Thymus (tissue), 11 donors: ENCODE measurements around the gene VIT. TPM values are rescaled to one million over a fixed set of nuclear protein-coding genes. Genes with fewer than 3 reads are reported as not detected.
"Not testable (repeated sequence)": the region's sequence is repeated elsewhere in the genome, so short reads cannot be mapped to it uniquely, and the experiment has no call there.

ENCODE experiments used
- DNase-seq, 9 donors: peaks; one replicate each; pipeline ENCODE4 v3.0.0-alpha.2; 2013; ENCODE audit warnings: low spot score in 9 of 9, low read depth in 6 of 9, missing footprints in 1 of 9
- H3K27ac ChIP-seq, 2 donors: one replicate each; pipeline ENCODE4 v1.5.1; 2013; ENCODE audit warnings: control low read depth in 1 of 2, low read depth in 1 of 2, low read length in 1 of 2, mild to moderate bottlenecking in 1 of 2, moderate library complexity in 1 of 2
- H3K27me3 ChIP-seq, 2 donors: one replicate each; pipeline ENCODE4 v1.5.1; 2013; ENCODE audit warnings: low read length in 1 of 2; ENCODE audit not compliant: control insufficient read depth in 2 of 2, insufficient read depth in 1 of 2
- H3K36me3 ChIP-seq, 2 donors: one replicate each; pipeline ENCODE4 v1.5.1; 2013; ENCODE audit warnings: low read length in 1 of 2, mild to moderate bottlenecking in 1 of 2, moderate library complexity in 1 of 2; ENCODE audit not compliant: control insufficient read depth in 2 of 2, insufficient read depth in 2 of 2
- H3K4me1 ChIP-seq, 2 donors: one replicate each; pipeline ENCODE4 v1.5.1; 2013; ENCODE audit warnings: low read length in 2 of 2; ENCODE audit not compliant: control insufficient read depth in 2 of 2, insufficient read depth in 2 of 2
- H3K4me3 ChIP-seq, 2 donors: one replicate each; pipeline ENCODE4 v1.5.1; 2013; ENCODE audit warnings: low read length in 2 of 2, control low read depth in 1 of 2, mild to moderate bottlenecking in 1 of 2
- H3K9me3 ChIP-seq, 2 donors: one replicate each; pipeline ENCODE4 v1.5.1; 2013; ENCODE audit warnings: low read length in 1 of 2, mild to moderate bottlenecking in 1 of 2; ENCODE audit not compliant: control insufficient read depth in 2 of 2, insufficient read depth in 1 of 2
- WGBS: extraction: QIAGEN DNeasy Blood & Tissue Kit; methylation state at CpG from one replicate; pipeline ENCODE4 v1.1.7; 2013; 5-methylcytosine and 5-hydroxymethylcytosine counted together
- polyA plus RNA-seq: library from polyadenylated mRNA; stranded (reverse); fragments of 200-250 nt; gene quantifications from one replicate; pipeline ENCODE4 v1.2.3, GENCODE V29; 2013
- total RNA-seq: library from RNA; stranded (reverse); fragments of 120-200 nt; gene quantifications from one replicate; pipeline ENCODE4 v1.2.4, GENCODE V29; 2013
- donor health status: healthy.

Gene VIT
- total and polyA plus RNA-seq, 2 donors, result 0.19 to 2.2 TPM

GRCh38 chr2:36812196-36812595, 115.7 kb downstream of the VIT start:
- H3K27ac ChIP-seq, result no peak overlapping the region
- no peak overlapping the region for H3K4me3 ChIP-seq
- H3K27me3 ChIP-seq, result no peaks in the 10 kb centered on the region
- no peaks in the 10 kb centered on the region for H3K4me1 ChIP-seq
- WGBS, result 62% methylated on average over 6 of the region's 6 CpGs
- no peaks in the 10 kb centered on the region for H3K9me3 ChIP-seq
- H3K36me3 ChIP-seq, result no peaks in the 10 kb centered on the region
- no peak for DNase-seq

- 98% methylated on average over 2 of the region's 2 CpGs for WGBS
- no peak for DNase-seq
- no peaks in the 10 kb centered on the region for H3K27me3 ChIP-seq
These were observed 122.0 kb downstream of the VIT start for GRCh38 chr2:36818542-36818941.

DNA sequence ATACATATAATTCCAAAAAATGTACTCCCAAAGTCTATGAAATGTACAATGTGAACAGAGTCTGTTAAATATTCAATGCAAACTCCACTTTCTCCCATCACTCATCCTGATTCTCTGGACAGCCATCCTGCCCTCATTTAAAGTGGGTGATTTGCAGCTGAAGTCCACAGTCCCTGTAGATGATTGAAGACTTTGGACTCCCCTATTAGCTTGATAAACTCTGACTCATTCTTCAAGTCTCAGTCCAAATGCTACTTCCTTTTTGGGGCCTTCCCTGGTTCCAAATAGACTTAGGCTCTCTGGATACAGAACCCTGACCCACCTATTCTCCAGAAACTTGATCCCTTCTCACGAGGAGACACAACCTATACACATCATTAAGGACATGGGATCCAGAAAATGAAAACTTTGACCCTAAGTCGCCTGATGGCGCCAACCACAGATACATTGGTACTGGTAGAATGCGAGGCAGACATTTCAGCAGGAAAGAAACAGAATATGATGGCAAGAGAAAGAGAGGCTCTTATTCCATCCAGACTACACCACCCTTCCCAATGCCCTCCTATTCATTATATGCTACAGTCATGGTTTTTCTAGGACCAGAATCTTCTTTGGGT, 122.7 kb downstream of the VIT start:
- Histone ChIP-seq H3K27me3 (no peaks in the 10 kb centered on the region), H3K4me3 (no peak overlapping the region), H3K36me3 (no peaks in the 10 kb centered on the region), H3K4me1 (no peaks in the 10 kb centered on the region), H3K27ac (no peak overlapping the region), H3K9me3 (no peaks in the 10 kb centered on the region)
- 94% methylated on average over 4 of the region's 4 CpGs for WGBS
- no peak for DNase-seq

More at GRCh38 chr2:36818542-36818941, 122.0 kb downstream of the VIT start:
- Histone ChIP-seq H3K4me3 (no peak overlapping the region), H3K9me3 (no peaks in the 10 kb centered on the region), H3K36me3 (no peaks in the 10 kb centered on the region), H3K4me1 (no peaks in the 10 kb centered on the region), H3K27ac (no peak overlapping the region)

DNA sequence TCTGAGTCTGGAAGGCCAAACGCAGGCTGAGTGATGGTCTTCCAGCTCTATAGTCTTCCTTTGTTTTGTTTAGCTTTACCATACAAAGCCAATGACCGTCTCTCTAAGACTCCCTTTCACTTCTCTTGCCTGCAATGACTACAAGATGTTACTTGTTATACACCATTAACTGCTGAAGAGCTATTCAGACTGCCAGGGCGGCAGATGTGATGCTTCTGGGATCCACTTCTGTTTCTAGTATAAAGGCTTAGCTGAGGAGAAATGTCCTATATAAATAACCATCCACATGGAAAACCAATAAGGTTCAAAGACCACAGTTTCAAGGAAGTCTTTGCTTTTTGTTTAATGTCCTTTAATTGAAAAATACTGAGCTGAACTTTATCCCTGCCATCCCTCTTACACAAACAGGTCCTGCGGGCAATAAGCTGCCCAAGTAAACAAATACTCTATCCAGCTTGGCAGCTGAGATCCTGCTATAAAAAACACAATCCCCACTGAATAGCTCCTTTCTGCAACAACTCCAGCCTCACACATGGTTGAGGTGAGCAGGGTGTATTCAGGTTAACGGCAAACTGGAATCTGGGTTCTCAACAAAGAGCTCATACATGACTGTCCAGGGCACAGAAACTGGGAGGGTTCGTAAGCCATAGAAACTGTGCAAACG, 124.6 kb downstream of the VIT start:
- no peak for DNase-seq
- H3K27me3 ChIP-seq, result no peaks in the 10 kb centered on the region
- H3K9me3 ChIP-seq, result no peaks in the 10 kb centered on the region
- H3K4me3 ChIP-seq, result no peak overlapping the region
- H3K27ac ChIP-seq, result no peak overlapping the region
- H3K4me1 ChIP-seq, result no peaks in the 10 kb centered on the region
- 97% methylated on average over 7 of the region's 7 CpGs for WGBS
- no peaks in the 10 kb centered on the region for H3K36me3 ChIP-seq

GRCh38 chr2:36823862-36824261, 127.4 kb downstream of the VIT start:
- WGBS, result 98% methylated on average over 10 of the region's 10 CpGs

DNA sequence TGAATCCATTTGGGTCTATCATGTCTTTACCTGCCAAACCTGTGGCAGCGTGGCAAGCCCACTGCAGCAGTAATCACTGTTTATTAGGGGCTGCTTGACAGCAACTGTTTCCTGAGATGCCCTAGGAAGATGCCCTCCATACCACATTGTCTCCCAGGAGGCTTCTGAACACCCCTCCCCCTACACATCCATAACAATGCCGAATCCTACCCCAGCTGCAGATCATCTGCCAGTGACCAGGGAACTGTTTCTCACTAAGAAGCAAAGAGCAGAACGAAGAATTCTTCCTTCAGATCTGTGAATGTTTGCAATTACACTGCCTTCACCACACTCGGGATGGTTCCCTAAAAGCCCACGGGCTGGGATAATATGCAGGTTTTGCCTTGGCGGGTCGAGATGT, 127.8 kb downstream of the VIT start:
- no peak for DNase-seq

More at GRCh38 chr2:36823862-36824261, 127.4 kb downstream of the VIT start:
- no peak for DNase-seq
- H3K27me3 ChIP-seq, result no peaks in the 10 kb centered on the region
- no peaks in the 10 kb centered on the region for H3K4me1 ChIP-seq
- H3K9me3 ChIP-seq, result no peaks in the 10 kb centered on the region
- no peak overlapping the region for H3K27ac ChIP-seq
- no peak overlapping the region for H3K4me3 ChIP-seq
- no peaks in the 10 kb centered on the region for H3K36me3 ChIP-seq

DNA sequence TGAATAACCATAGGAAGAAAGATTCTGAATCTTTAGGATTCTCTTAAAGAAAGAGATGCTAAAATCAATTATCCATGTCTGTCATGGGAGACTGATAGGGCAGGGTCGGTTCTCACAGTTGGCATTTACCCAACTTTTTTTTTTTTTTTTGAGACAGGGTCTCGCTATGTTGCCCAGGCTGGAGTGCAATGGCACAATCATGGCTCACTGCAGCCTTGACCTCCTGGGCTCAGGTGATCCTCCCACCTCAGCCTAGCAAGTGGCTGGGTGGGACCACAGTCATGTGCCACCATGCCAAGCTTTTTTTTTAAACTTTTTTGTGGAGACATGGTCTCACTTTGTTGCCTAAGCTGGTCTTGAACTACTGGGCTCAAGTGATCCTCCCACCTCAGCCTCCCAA, 128.2 kb downstream of the VIT start:
- H3K9me3 ChIP-seq, H3K4me3 ChIP-seq, H3K27me3 ChIP-seq, DNase-seq, H3K36me3 ChIP-seq, H3K27ac ChIP-seq, H3K4me1 ChIP-seq: not testable (repeated sequence)
- 98% methylated on average over 2 of the region's 2 CpGs for WGBS

More for the DNA sequence above, 127.8 kb downstream of the VIT start:
- H3K9me3 ChIP-seq, result no peaks in the 10 kb centered on the region
- H3K27me3 ChIP-seq, result no peaks in the 10 kb centered on the region
- no peak overlapping the region for H3K4me3 ChIP-seq
- WGBS, result 94% methylated on average over 7 of the region's 7 CpGs
- no peaks in the 10 kb centered on the region for H3K36me3 ChIP-seq
- no peaks in the 10 kb centered on the region for H3K4me1 ChIP-seq
- H3K27ac ChIP-seq, result no peak overlapping the region

GRCh38 chr2:36831185-36831584, 134.7 kb downstream of the VIT start:
- Histone ChIP-seq H3K9me3 (no peaks in the 10 kb centered on the region), H3K27ac (no peak overlapping the region), H3K4me3 (no peak overlapping the region), H3K4me1 (no peaks in the 10 kb centered on the region), H3K36me3 (no peaks in the 10 kb centered on the region), H3K27me3 (no peaks in the 10 kb centered on the region)
- WGBS, result 88% methylated on average over 1 of the region's 1 CpG
- peak in 1 of 9 donors; percentile 3 for DNase-seq

- H3K27ac ChIP-seq, result no peak overlapping the region
- H3K36me3 ChIP-seq, result no peaks in the 10 kb centered on the region
- H3K4me1 ChIP-seq, result no peaks in the 10 kb centered on the region
- no peaks in the 10 kb centered on the region for H3K9me3 ChIP-seq
- DNase-seq, result no peak
- H3K4me3 ChIP-seq, result no peak overlapping the region
- no peaks in the 10 kb centered on the region for H3K27me3 ChIP-seq
- 97% methylated on average over 2 of the region's 2 CpGs for WGBS
These were observed 137.7 kb downstream of the VIT start for GRCh38 chr2:36834203-36834602.
